Adrenal gland (tissue), 19 donors: ENCODE data around the gene VTCN1. TPM values are rescaled to one million over a fixed set of nuclear protein-coding genes. Genes with fewer than 3 reads are reported as not detected.
"Not testable (repeated sequence)": the region's sequence is repeated elsewhere in the genome, so short reads cannot be mapped to it uniquely, and the experiment has no call there.

Experiments used
- DNase-seq, 7 donors: peaks; one replicate each; pipeline ENCODE4 v3.0.0-alpha.2; 2019 to 2020
- H3K27ac ChIP-seq, 5 donors: fragments of 200-600 bp; sonication (generic) in 4 of 5; 1 replicate in 3 of 5; 2 replicates in 2 of 5; pipeline versions ENCODE4 v1.5.1 to v1.8.0; 2016 to 2020; ENCODE audit warnings: mild to moderate bottlenecking in 1 of 5
- H3K27me3 ChIP-seq: fragments of 200-600 bp; 2 replicates; pipeline ENCODE4 v1.8.0; 2021
- H3K36me3 ChIP-seq, 2 donors: fragments of 200-600 bp; replicated peaks in 1 of 2; 1 replicate in 1 of 2; 2 replicates in 1 of 2; pipeline versions ENCODE4 v1.5.1 to v1.8.0; 2018 to 2022
- H3K4me1 ChIP-seq, 2 donors: fragments of 200-600 bp; replicated peaks in 1 of 2; 1 replicate in 1 of 2; 2 replicates in 1 of 2; pipeline versions ENCODE4 v1.5.1 to v1.8.0; 2018 to 2021
- H3K4me3 ChIP-seq, 4 donors: fragments of 200-600 bp; sonication (generic) in 3 of 4; one replicate each; pipeline ENCODE4 v1.5.1; 2016 to 2018
- H3K9me3 ChIP-seq, 3 donors: fragments of 200-600 bp; sonication (generic) in 1 of 3; replicated peaks in 1 of 3; 1 replicate in 2 of 3; 2 replicates in 1 of 3; pipeline versions ENCODE4 v1.5.1 to v1.8.0; 2016 to 2021
- CTCF ChIP-seq, 6 experiments: fragments of 450-650 bp in 4 of 6; fragments of 200-600 bp in 2 of 6; sonication (generic) in 1 of 6; IDR thresholded peaks; 1 replicate in 5 of 6; 2 replicates in 1 of 6; pipeline versions ENCODE4 v1.5.1 to v1.8.0; 2016 to 2021; ENCODE audit warnings: antibody characterized with exemption in 6 of 6, mild to moderate bottlenecking in 2 of 6, moderate library complexity in 1 of 6
- POLR2A ChIP-seq, 2 donors: fragments of 450-650 bp; IDR thresholded peaks; one replicate each; pipeline ENCODE4 v1.6.1; 2017; ENCODE audit warnings: antibody characterized with exemption in 2 of 2, mild to moderate bottlenecking in 2 of 2, moderate library complexity in 1 of 2
- WGBS, 4 donors: extraction: QIAGEN DNeasy Blood & Tissue Kit in 2 of 4; methylation state at CpG; one replicate each; pipeline versions ENCODE4 v1.1.5 to v1.1.7; 2013 to 2017; 5-methylcytosine and 5-hydroxymethylcytosine counted together
- intact Hi-C, 2 donors: fragments of 100-400 bp; cut with DNase I; formaldehyde crosslinking; loops; one replicate each; pipeline versions ENCODE4 v1.14.1 to v1.15.0; 2022 to 2023
- long read RNA-seq, 10 donors: library from polyadenylated mRNA in 3 of 10; unstranded in 2 of 10; stranded (forward) in 1 of 10; transcript quantifications; one replicate each; pipeline ENCODE4 v2.0.0 and lab custom pipeline, GENCODE V29; 2021 to 2026
- polyA plus RNA-seq, 3 donors: library from polyadenylated mRNA; stranded (reverse); fragments of 200-250 nt in 2 of 3; fragments of 350-450 nt in 1 of 3; fragmentation: Illumina TruSeq in 1 of 3; extraction: RNeasy Lipid Tissue Mini Kit (QIAGEN cat#74804) in 1 of 3; gene quantifications; one replicate each; pipeline ENCODE4 v1.2.3, GENCODE V29; 2013 to 2014
- total RNA-seq, 9 donors: library from RNA; depleted of rRNA in 4 of 9; stranded (reverse); fragments of >200 nt in 4 of 9; fragments of 120-200 nt in 1 of 9; fragmentation: NEBNext Ultra II Directional in 1 of 9; extraction: Animal tissue kit (Norgen Biotek cat#: 25700) in 1 of 9; gene quantifications; one replicate each; pipeline versions ENCODE4 v1.1.0 to v1.2.4, GENCODE V29; 2013 to 2023
- donor health status: healthy with polysubstance abuse.
- donor health status: Bipolar disorder and iron deficiency.
- donor health status: DM: yes; HTN: yes; CAD: no.
- donor health status: DM: no; HTN: no; CAD: no.
- donor health status: DM: no; HTN: no; CAD: no.
- donor health status: DM: yes; HTN: yes; CAD: no.

The VTCN1 gene
- under 1 TPM in 1 of 9 donors, not detected in 8; 0.11 TPM for total RNA-seq
- not detected for polyA plus RNA-seq
- long read RNA-seq, donor 1: 0 reads
- long read RNA-seq, donor 2: 0 reads
- long read RNA-seq, donor 3: 0 reads
- long read RNA-seq, donor 4: 0 reads
- long read RNA-seq, donor 5: 0 reads
- long read RNA-seq, donor 6: 0 reads
- long read RNA-seq, donor 7: 0 reads
- long read RNA-seq, donor 8: 0 reads
- long read RNA-seq, donor 9: 0 reads
- long read RNA-seq, donor 10: 0 reads

- 81 to 88% (median 83%) methylated on average over 7 to 8 of the region's 8 CpGs for WGBS, 4 donors
- H3K27ac ChIP-seq: no peak within 1 kb of the TSS
- no peaks in the 10 kb centered on the region for H3K27me3 ChIP-seq
- intact Hi-C loops: no loop called here
- no peaks in the 10 kb centered on the region for H3K4me1 ChIP-seq
- H3K36me3 ChIP-seq: no peaks in the 10 kb centered on the region
- H3K4me3 ChIP-seq: no peak within 1 kb of the TSS
- TF ChIP-seq CTCF (IDR thresholded peaks at IDR 0.05): no peak
- no peak for TF ChIP-seq POLR2A (IDR thresholded peaks at IDR 0.05)
- DNase-seq: no peak
- no peaks in the 10 kb centered on the region for H3K9me3 ChIP-seq
These were observed at the start of gene VTCN1 for GRCh38 chr1:117210831-117211261. VTCN1 (minus strand) TSS chr1:117210927; CDS start chr1:117210855, 72 bp downstream.

GRCh38 chr1:117258791-117259190 lies 48.1 kb upstream of the VTCN1 start:
- H3K27ac ChIP-seq: no peak overlapping the region
- H3K4me3 ChIP-seq: no peak overlapping the region
- no peaks in the 10 kb centered on the region for H3K36me3 ChIP-seq
- WGBS, 4 donors: 75 to 100% (median 88%) methylated on average over 3 of the region's 3 CpGs
- no peaks in the 10 kb centered on the region for H3K4me1 ChIP-seq
- no peak for DNase-seq
- H3K27me3 ChIP-seq: no peaks in the 10 kb centered on the region
- H3K9me3 ChIP-seq: no peaks in the 10 kb centered on the region
- TF ChIP-seq POLR2A (IDR thresholded peaks at IDR 0.05): no peak
- no peak for TF ChIP-seq CTCF (IDR thresholded peaks at IDR 0.05)
- intact Hi-C loops: no loop called here

GRCh38 chr1:117258075-117258474 lies 47.3 kb upstream of the VTCN1 start:
- H3K9me3 ChIP-seq, H3K36me3 ChIP-seq, H3K27me3 ChIP-seq, intact Hi-C loops, H3K27ac ChIP-seq, H3K4me1 ChIP-seq, DNase-seq, H3K4me3 ChIP-seq: not testable (repeated sequence)

GRCh38 chr1:117257291-117257690 lies 46.6 kb upstream of the VTCN1 start:
- Histone ChIP-seq H3K4me1 (no peaks in the 10 kb centered on the region), H3K36me3 (no peaks in the 10 kb centered on the region), H3K27me3 (no peaks in the 10 kb centered on the region), H3K9me3 (no peaks in the 10 kb centered on the region), H3K27ac (no peak overlapping the region), H3K4me3 (no peak overlapping the region)
- TF ChIP-seq CTCF (IDR thresholded peaks at IDR 0.05) (no peak), POLR2A (IDR thresholded peaks at IDR 0.05) (no peak)
- no peak for DNase-seq
- intact Hi-C loops: no loop called here

- Histone ChIP-seq H3K36me3 (no peaks in the 10 kb centered on the region), H3K27ac (no peak overlapping the region), H3K27me3 (no peaks in the 10 kb centered on the region), H3K4me1 (no peaks in the 10 kb centered on the region), H3K9me3 (no peaks in the 10 kb centered on the region), H3K4me3 (no peak overlapping the region)
- TF ChIP-seq CTCF (IDR thresholded peaks at IDR 0.05) (no peak), POLR2A (IDR thresholded peaks at IDR 0.05) (no peak)
- intact Hi-C loops: no loop called here
- no peak for DNase-seq
These were observed 39.4 kb upstream of the VTCN1 start for GRCh38 chr1:117250061-117250606.
